ENCODE results near the gene RANBP17.

Gene RANBP17

GRCh38 chr5:170861917-170862766, at the start of gene RANBP17:
Gene RANBP17, plus strand, starts transcription at chr5:170862018.
- no peaks in the 10 kb centered on the region for H3K27me3 ChIP-seq (ENCODE audit: control insufficient read depth, insufficient read depth, low read length)
- H3K27ac ChIP-seq: peak within 1 kb of the TSS; percentile 1
- TF ChIP-seq CTCF (IDR thresholded peaks at IDR 0.05): no peak
- peaks cover 7% of the 10 kb centered on the region for H3K79me2 ChIP-seq
- no peaks in the 10 kb centered on the region for H3K36me3 ChIP-seq (ENCODE audit: control insufficient read depth, insufficient read depth, low read length)
- peak within 1 kb of the TSS; percentile 57 for H3K4me3 ChIP-seq (ENCODE audit: low read depth, low read length)
- peak within 1 kb of the TSS; percentile 72 for H3K4me2 ChIP-seq (ENCODE audit: low read length)
- H3K9me3 ChIP-seq (ENCODE audit: control insufficient read depth, low read length): no peaks in the 10 kb centered on the region
- H3K9ac ChIP-seq: peak within 1 kb of the TSS; percentile 78
- H2AFZ ChIP-seq: peak within 1 kb of the TSS; percentile 96
- no peaks in the 10 kb centered on the region for H3K4me1 ChIP-seq

- no peak overlapping the region for H2AFZ ChIP-seq
- H3K36me3 ChIP-seq (ENCODE audit: control insufficient read depth, insufficient read depth, low read length): no peaks in the 10 kb centered on the region
- no peak for TF ChIP-seq CTCF (IDR thresholded peaks at IDR 0.05)
- no peaks in the 10 kb centered on the region for H3K27me3 ChIP-seq (ENCODE audit: control insufficient read depth, insufficient read depth, low read length)
- no peak overlapping the region for H3K27ac ChIP-seq
- H3K9ac ChIP-seq: no peak overlapping the region
- H3K4me1 ChIP-seq: no peaks in the 10 kb centered on the region
- H3K4me3 ChIP-seq (ENCODE audit: low read depth, low read length): no peak overlapping the region
- no peak overlapping the region for H3K4me2 ChIP-seq (ENCODE audit: low read length)
- H3K9me3 ChIP-seq (ENCODE audit: control insufficient read depth, low read length): no peaks in the 10 kb centered on the region
- H3K79me2 ChIP-seq: no peaks in the 10 kb centered on the region
Measured at GRCh38 chr5:170813231-170813630, 48.6 kb upstream of the RANBP17 start.

GRCh38 chr5:170817195-170817594, 44.6 kb upstream of the RANBP17 start:
- no peak overlapping the region for H3K4me2 ChIP-seq (ENCODE audit: low read length)
- no peaks in the 10 kb centered on the region for H3K9me3 ChIP-seq (ENCODE audit: control insufficient read depth, low read length)
- no peak overlapping the region for H3K9ac ChIP-seq
- no peaks in the 10 kb centered on the region for H3K79me2 ChIP-seq
- no peaks in the 10 kb centered on the region for H3K36me3 ChIP-seq (ENCODE audit: control insufficient read depth, insufficient read depth, low read length)
- H3K4me1 ChIP-seq: no peaks in the 10 kb centered on the region
- H3K27ac ChIP-seq: no peak overlapping the region
- no peak overlapping the region for H3K4me3 ChIP-seq (ENCODE audit: low read depth, low read length)
- no peaks in the 10 kb centered on the region for H3K27me3 ChIP-seq (ENCODE audit: control insufficient read depth, insufficient read depth, low read length)
- TF ChIP-seq CTCF (IDR thresholded peaks at IDR 0.05): no peak
- no peak overlapping the region for H2AFZ ChIP-seq

- Histone ChIP-seq H3K27me3 (ENCODE audit: control insufficient read depth, insufficient read depth, low read length) (no peaks in the 10 kb centered on the region), H2AFZ (no peak overlapping the region), H3K79me2 (no peaks in the 10 kb centered on the region), H3K36me3 (ENCODE audit: control insufficient read depth, insufficient read depth, low read length) (no peaks in the 10 kb centered on the region), H3K4me3 (ENCODE audit: low read depth, low read length) (no peak overlapping the region), H3K9me3 (ENCODE audit: control insufficient read depth, low read length) (no peaks in the 10 kb centered on the region), H3K4me2 (ENCODE audit: low read length) (no peak overlapping the region), H3K27ac (no peak overlapping the region), H3K9ac (no peak overlapping the region), H3K4me1 (no peaks in the 10 kb centered on the region)
- TF ChIP-seq CTCF (IDR thresholded peaks at IDR 0.05): no peak
Measured at GRCh38 chr5:170818232-170818631, 43.6 kb upstream of the RANBP17 start.

GRCh38 chr5:170819824-170820223, 42.0 kb upstream of the RANBP17 start:
- H3K27me3 ChIP-seq (ENCODE audit: control insufficient read depth, insufficient read depth, low read length): no peaks in the 10 kb centered on the region
- H3K9me3 ChIP-seq (ENCODE audit: control insufficient read depth, low read length): no peaks in the 10 kb centered on the region
- H3K36me3 ChIP-seq (ENCODE audit: control insufficient read depth, insufficient read depth, low read length): no peaks in the 10 kb centered on the region
- H3K79me2 ChIP-seq: no peaks in the 10 kb centered on the region
- no peak for TF ChIP-seq CTCF (IDR thresholded peaks at IDR 0.05)
- no peak overlapping the region for H3K4me3 ChIP-seq (ENCODE audit: low read depth, low read length)
- no peak overlapping the region for H3K4me2 ChIP-seq (ENCODE audit: low read length)
- no peak overlapping the region for H3K9ac ChIP-seq
- no peak overlapping the region for H3K27ac ChIP-seq
- H2AFZ ChIP-seq: no peak overlapping the region
- no peaks in the 10 kb centered on the region for H3K4me1 ChIP-seq
